ENCODE results near the gene NPL.

DNA sequence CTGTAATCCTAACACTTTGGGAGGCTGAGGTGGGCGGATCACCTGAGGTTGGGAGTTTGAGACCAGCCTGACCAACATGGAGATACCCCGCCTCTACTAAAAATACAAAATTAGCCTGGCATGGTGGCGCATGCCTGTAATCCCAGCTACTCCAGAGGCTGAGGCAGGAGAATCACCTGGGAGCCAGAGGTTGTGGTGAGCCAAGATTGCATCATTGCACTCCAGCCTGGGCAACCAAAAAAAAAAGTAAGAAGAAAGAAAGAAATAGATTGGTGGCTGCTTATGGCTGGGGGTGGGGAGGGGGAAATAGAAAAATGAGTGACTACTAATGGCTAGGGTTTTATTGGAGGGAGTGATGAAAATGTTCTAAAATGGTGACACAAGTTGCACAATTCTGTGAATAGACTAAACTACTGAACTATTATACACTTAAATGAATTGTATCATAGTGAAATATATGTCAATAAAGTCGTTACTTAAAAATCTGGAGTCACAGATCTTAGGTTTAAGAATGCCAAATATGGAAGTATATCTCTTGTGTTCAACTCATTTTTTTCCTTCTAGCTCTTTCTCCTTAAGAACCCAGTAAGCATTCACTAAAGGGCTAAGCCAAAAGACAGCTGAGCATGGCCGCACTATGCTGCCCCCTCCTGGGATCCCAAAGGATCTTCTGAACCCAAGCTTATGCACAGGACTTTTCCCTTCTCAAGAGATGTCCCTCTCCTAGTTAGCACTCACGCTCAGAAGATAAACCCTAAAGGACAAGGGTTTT is 3.2 kb upstream of the NPL start:
- TF ChIP-seq, protein P1, sequence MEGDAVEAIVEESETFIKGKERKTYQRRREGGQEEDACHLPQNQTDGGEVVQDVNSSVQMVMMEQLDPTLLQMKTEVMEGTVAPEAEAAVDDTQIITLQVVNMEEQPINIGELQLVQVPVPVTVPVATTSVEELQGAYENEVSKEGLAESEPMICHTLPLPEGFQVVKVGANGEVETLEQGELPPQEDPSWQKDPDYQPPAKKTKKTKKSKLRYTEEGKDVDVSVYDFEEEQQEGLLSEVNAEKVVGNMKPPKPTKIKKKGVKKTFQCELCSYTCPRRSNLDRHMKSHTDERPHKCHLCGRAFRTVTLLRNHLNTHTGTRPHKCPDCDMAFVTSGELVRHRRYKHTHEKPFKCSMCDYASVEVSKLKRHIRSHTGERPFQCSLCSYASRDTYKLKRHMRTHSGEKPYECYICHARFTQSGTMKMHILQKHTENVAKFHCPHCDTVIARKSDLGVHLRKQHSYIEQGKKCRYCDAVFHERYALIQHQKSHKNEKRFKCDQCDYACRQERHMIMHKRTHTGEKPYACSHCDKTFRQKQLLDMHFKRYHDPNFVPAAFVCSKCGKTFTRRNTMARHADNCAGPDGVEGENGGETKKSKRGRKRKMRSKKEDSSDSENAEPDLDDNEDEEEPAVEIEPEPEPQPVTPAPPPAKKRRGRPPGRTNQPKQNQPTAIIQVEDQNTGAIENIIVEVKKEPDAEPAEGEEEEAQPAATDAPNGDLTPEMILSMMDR (IDR thresholded peaks at IDR 0.05) = peak in 3 of 4 experiments; percentile 38 to 65 (median 61)
- no peak for TF ChIP-seq POLR2A (IDR thresholded peaks at IDR 0.05)
